ENCODE data around the gene SMURF1. TPM values are rescaled to one million over a fixed set of nuclear protein-coding genes. Genes with fewer than 3 reads are reported as not detected.
A peak's percentile ranks its signal among the peaks of the same experiment; 100 is the strongest.

The SMURF1 gene
- total and polyA plus RNA-seq, 4 donors, result 2.9 to 16.8 (median 5.9) TPM

DNA sequence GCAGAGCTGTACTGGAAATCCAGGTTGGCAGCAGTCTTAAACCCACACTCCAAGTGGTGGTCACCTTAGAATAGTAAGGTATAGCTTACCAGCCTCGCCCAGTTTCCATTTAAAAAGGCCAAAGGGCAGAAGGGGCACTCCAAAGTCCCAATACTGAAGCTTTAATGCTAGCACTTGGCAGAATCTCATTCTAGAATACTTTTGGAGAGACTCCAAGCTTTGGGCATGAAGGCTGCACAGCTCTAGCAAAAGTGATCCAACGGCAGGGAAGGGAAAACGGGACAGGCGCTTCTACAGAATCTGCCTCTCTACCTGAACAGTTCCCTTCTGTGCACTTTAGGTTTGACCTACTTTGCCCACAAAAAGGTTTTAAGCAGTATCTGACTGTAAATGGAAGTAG lies 19.7 kb downstream of the SMURF1 start:
- peak overlapping the region; percentile 36 to 41 for H3K27ac ChIP-seq (ENCODE audit: low read depth in 1 of 2, low read length in 2 of 2)
- H3K9me3 ChIP-seq (ENCODE audit: control insufficient read depth in 4 of 4, low read length in 3 of 4), result no peaks in the 10 kb centered on the region
- 40% methylated on average over 4 of the region's 4 CpGs for WGBS
- H3K9ac ChIP-seq (ENCODE audit: low read depth in 1 of 2, low read length in 2 of 2), result peak overlapping the region in 1 of 2 donors; percentile 29
- H3K4me3 ChIP-seq (ENCODE audit: low read depth in 1 of 3, low read length in 3 of 3), result no peak overlapping the region
- TF ChIP-seq RAD21 (IDR thresholded peaks at IDR 0.05), result peak; percentile 13 to 21
- TF ChIP-seq GABPA (IDR thresholded peaks at IDR 0.05 in 1 of 2, conservative IDR thresholded peaks at IDR 0.05 in 1 of 2), result no peak
- TF ChIP-seq, protein P1, sequence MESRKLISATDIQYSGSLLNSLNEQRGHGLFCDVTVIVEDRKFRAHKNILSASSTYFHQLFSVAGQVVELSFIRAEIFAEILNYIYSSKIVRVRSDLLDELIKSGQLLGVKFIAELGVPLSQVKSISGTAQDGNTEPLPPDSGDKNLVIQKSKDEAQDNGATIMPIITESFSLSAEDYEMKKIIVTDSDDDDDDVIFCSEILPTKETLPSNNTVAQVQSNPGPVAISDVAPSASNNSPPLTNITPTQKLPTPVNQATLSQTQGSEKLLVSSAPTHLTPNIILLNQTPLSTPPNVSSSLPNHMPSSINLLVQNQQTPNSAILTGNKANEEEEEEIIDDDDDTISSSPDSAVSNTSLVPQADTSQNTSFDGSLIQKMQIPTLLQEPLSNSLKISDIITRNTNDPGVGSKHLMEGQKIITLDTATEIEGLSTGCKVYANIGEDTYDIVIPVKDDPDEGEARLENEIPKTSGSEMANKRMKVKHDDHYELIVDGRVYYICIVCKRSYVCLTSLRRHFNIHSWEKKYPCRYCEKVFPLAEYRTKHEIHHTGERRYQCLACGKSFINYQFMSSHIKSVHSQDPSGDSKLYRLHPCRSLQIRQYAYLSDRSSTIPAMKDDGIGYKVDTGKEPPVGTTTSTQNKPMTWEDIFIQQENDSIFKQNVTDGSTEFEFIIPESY (IDR thresholded peaks at IDR 0.05), result no peak
- no peak for TF ChIP-seq YY1 (IDR thresholded peaks at IDR 0.05)
- TF ChIP-seq HNF4A (conservative IDR thresholded peaks at IDR 0.05), result peak; percentile 85 to 94
- TF ChIP-seq, protein P2, sequence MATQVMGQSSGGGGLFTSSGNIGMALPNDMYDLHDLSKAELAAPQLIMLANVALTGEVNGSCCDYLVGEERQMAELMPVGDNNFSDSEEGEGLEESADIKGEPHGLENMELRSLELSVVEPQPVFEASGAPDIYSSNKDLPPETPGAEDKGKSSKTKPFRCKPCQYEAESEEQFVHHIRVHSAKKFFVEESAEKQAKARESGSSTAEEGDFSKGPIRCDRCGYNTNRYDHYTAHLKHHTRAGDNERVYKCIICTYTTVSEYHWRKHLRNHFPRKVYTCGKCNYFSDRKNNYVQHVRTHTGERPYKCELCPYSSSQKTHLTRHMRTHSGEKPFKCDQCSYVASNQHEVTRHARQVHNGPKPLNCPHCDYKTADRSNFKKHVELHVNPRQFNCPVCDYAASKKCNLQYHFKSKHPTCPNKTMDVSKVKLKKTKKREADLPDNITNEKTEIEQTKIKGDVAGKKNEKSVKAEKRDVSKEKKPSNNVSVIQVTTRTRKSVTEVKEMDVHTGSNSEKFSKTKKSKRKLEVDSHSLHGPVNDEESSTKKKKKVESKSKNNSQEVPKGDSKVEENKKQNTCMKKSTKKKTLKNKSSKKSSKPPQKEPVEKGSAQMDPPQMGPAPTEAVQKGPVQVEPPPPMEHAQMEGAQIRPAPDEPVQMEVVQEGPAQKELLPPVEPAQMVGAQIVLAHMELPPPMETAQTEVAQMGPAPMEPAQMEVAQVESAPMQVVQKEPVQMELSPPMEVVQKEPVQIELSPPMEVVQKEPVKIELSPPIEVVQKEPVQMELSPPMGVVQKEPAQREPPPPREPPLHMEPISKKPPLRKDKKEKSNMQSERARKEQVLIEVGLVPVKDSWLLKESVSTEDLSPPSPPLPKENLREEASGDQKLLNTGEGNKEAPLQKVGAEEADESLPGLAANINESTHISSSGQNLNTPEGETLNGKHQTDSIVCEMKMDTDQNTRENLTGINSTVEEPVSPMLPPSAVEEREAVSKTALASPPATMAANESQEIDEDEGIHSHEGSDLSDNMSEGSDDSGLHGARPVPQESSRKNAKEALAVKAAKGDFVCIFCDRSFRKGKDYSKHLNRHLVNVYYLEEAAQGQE (IDR thresholded peaks at IDR 0.05), result no peak
- peak; percentile 52 to 54 for TF ChIP-seq RXRA (IDR thresholded peaks at IDR 0.05)
- no peak for TF ChIP-seq EGR1 (IDR thresholded peaks at IDR 0.05; ENCODE audit: low read depth in 2 of 2)
- TF ChIP-seq HNF4G (IDR thresholded peaks at IDR 0.05), result peak; percentile 59
- TF ChIP-seq, protein P3, sequence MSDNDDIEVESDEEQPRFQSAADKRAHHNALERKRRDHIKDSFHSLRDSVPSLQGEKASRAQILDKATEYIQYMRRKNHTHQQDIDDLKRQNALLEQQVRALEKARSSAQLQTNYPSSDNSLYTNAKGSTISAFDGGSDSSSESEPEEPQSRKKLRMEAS (IDR thresholded peaks at IDR 0.05), result no peak
- TF ChIP-seq SP1 (IDR thresholded peaks at IDR 0.05), result no peak
- no peak for TF ChIP-seq TAF1 (conservative IDR thresholded peaks at IDR 0.05)
- TF ChIP-seq NR2F2 (IDR thresholded peaks at IDR 0.05), result peak; percentile 69
- TF ChIP-seq FOXA2 (IDR thresholded peaks at IDR 0.05), result no peak
- no peaks in the 10 kb centered on the region for H3K27me3 ChIP-seq (ENCODE audit: control insufficient read depth in 4 of 4, insufficient read depth in 4 of 4, low read length in 3 of 4)
- peaks cover 14 to 57% (median 45%) of the 10 kb centered on the region in 4 donors for H3K4me1 ChIP-seq (ENCODE audit: control insufficient read depth in 4 of 4, insufficient read depth in 4 of 4, low read length in 3 of 4)
- H3K36me3 ChIP-seq (ENCODE audit: control insufficient read depth in 4 of 4, insufficient read depth in 3 of 4, low read depth in 1 of 4, low read length in 3 of 4), result peaks cover 0 to 3% (median 0%) of the 10 kb centered on the region in 4 donors
- DNase-seq (ENCODE audit: low spot score), result no peak

DNA sequence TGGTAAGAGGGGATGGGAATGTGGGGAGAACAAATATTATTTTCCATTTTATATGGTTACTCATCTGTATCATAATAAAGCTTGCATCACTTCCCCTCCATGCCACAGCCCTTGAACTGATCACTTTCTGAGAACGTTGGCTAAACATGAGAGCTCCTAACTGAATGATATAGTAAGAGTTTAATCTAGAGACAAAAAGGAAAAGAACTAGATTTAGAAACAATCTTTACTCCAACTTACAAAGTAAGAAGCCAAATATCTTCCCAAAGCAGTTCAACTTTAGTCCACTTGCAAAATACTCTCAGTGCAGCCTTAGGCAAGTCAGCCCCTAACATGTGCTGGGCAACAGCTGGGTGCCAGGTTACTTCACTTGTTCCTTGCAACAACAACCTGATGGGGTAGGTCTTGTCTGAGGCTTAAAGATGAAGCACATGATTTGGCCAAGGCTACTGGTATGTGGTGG lies 20.3 kb downstream of the SMURF1 start:
- no peak for DNase-seq (ENCODE audit: low spot score)
- H3K9me3 ChIP-seq (ENCODE audit: control insufficient read depth in 4 of 4, low read length in 3 of 4), result no peaks in the 10 kb centered on the region
- peaks cover 0 to 3% (median 0%) of the 10 kb centered on the region in 4 donors for H3K36me3 ChIP-seq (ENCODE audit: control insufficient read depth in 4 of 4, insufficient read depth in 3 of 4, low read depth in 1 of 4, low read length in 3 of 4)
- H3K9ac ChIP-seq (ENCODE audit: low read depth in 1 of 2, low read length in 2 of 2), result no peak overlapping the region
- peak overlapping the region; percentile 17 to 19 for H3K27ac ChIP-seq (ENCODE audit: low read depth in 1 of 2, low read length in 2 of 2)
- H3K4me3 ChIP-seq (ENCODE audit: low read depth in 1 of 3, low read length in 3 of 3), result no peak overlapping the region
- H3K27me3 ChIP-seq (ENCODE audit: control insufficient read depth in 4 of 4, insufficient read depth in 4 of 4, low read length in 3 of 4), result no peaks in the 10 kb centered on the region
- peaks cover 14 to 52% (median 42%) of the 10 kb centered on the region in 4 donors for H3K4me1 ChIP-seq (ENCODE audit: control insufficient read depth in 4 of 4, insufficient read depth in 4 of 4, low read length in 3 of 4)
- 19% methylated on average over 1 of the region's 1 CpG for WGBS
- no peak for TF ChIP-seq FOXA2 (IDR thresholded peaks at IDR 0.05)
- TF ChIP-seq, protein P4, sequence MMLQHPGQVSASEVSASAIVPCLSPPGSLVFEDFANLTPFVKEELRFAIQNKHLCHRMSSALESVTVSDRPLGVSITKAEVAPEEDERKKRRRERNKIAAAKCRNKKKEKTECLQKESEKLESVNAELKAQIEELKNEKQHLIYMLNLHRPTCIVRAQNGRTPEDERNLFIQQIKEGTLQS (IDR thresholded peaks at IDR 0.05), result no peak
